Retinal pigment epithelial cell (primary cell): Measurements from ENCODE around the gene MVK.
A peak's percentile ranks its signal among the peaks of the same experiment; 100 is the strongest.

ENCODE experiments used
- DNase-seq: peaks from one replicate; pipeline ENCODE4 v3.0.0-alpha.2; 2010; ENCODE audit warnings: low read depth
- H3K4me3 ChIP-seq: 2 replicates; pipeline ENCODE4 v1.5.1; 2011; ENCODE audit warnings: mild to moderate bottlenecking, low read length, control low read depth, moderate library complexity
- CTCF ChIP-seq: conservative IDR thresholded peaks from 2 replicates; pipeline ENCODE4 v1.5.1; 2011; ENCODE audit warnings: low read depth, low read length, control low read depth, inconsistent platforms

Gene MVK

GRCh38 chr12:109604132-109604585 is 30.6 kb downstream of the MVK start:
- DNase-seq, result no peak
- no peak overlapping the region for H3K4me3 ChIP-seq
- no peak for TF ChIP-seq CTCF

DNA sequence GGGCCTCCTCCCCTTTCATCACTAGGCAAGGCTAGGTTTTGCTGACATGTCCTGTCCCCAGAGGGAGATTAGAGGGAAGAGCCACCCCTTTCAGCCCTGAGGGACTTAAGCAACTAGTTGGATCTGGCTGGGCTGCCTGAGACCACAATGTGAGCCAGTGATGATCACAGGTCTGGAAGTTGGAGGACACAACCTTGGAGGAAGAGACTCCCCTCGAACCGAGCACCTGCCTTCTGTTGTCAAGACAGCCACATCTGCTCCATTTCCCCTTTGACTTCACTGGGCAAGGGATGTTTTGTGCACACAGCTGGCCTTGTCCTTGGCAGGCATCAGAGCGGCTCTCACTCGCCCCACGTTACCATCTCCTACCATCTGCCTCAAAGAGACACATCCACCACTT is 31.4 kb downstream of the MVK start:
- H3K4me3 ChIP-seq, result no peak overlapping the region
- no peak for TF ChIP-seq CTCF
- no peak for DNase-seq

DNA sequence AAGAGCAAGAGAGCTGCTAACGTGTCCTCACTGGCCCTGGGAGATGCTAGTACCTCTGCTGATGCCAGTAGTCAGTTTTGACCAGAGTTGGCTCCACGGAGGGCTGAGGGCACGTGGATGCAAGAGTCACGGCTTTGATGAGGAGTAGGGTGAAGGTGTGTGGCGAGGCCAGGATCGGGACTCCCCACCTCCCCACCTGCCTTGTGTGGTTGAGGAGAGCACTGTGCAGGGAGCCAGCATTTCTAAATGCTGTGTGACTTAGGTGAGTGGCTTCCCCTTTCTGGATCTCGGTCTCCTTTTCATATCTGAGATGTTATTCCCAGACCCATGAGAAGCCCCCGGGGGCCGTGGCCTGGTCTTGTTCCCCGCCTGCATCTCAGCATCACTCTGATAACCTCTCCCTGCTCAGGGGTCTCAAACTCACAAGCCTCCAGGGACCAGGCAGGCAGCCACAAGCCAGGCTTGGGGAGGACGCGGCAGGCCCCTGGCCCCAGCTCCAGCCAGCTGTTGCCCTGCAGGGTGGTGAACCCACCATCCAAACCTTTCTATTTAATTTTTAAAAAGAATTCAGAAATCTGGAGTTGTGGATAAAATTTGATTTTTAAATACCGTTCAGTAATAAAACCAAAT is 32.1 kb downstream of the MVK start:
- DNase-seq, result no peak
- no peak overlapping the region for H3K4me3 ChIP-seq
- no peak for TF ChIP-seq CTCF

DNA sequence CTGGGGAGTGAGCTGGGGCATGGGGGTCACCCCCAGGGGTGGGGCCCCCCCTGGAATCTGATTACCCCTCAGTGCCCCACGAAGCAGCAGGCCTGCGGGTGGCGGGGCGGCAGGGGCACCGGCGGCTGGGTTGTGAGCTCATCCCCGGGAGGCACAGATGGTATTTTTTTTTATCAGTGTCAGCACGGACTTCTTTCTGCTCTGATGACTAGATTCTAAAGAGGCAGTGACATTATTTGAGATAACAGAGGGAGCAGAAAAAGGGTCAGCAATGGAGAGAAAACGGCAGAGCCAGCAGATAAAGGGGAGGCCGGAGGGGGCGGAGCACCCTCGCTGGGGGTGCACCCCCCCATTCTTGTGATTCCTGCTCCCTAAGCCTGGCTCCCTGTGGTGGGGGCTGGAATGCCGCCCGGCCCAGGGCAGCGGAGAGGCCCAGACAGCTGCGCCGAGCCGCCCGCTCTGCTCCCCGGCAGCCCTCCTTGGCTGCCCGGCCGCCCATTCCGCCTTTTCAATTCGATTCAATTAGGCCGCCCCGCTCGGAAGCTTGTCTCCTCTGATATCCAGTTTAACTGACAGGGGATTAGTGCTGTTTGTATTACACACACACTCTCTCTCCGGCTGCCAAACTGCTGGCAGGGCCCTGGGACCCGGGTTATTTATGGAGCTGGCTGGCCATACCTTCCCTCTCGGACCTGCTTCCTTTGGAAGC is 32.9 kb downstream of the MVK start:
- TF ChIP-seq CTCF, result no peak
- peak; percentile 62 for DNase-seq
- H3K4me3 ChIP-seq, result no peak overlapping the region

GRCh38 chr12:109607618-109608017 is 34.0 kb downstream of the MVK start:
- H3K4me3 ChIP-seq, result no peak overlapping the region

DNA sequence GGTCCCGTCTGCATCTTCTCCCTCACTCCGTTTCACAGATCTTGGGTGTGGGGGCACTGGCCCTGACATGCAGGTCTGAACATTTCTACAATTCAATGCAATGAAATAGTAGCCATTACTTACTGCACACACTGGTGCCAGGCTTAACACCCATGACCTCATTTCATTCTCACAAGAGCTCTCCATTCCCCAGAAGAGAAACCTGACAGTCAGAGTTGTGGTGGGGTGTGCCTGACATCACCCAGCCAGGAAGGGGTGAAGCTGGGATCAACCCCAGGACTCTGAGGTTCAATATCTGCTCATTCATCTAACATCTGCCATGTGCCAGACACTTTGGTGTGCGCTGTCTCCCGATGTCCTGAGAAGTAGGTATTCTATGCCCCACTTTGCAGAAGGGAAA is 34.7 kb downstream of the MVK start:
- DNase-seq, result no peak
- no peak for TF ChIP-seq CTCF
- H3K4me3 ChIP-seq, result no peak overlapping the region

More at GRCh38 chr12:109607618-109608017, 34.0 kb downstream of the MVK start:
- TF ChIP-seq CTCF, result no peak
- no peak for DNase-seq

GRCh38 chr12:109608793-109609192 is 35.2 kb downstream of the MVK start:
- no peak for DNase-seq
- no peak overlapping the region for H3K4me3 ChIP-seq
- no peak for TF ChIP-seq CTCF
